B cell (primary cell): Measurements from ENCODE around the gene DUSP16. TPM values are rescaled to one million over a fixed set of nuclear protein-coding genes. Genes with fewer than 3 reads are reported as not detected.

Source experiments
- ATAC-seq: fragments of 200-7000 bp; cut with Tn5 transposase; one replicate; pipeline ENCODE4 v1.10.0; 2021; ENCODE audit warnings: low read depth, mild to moderate bottlenecking, moderate number of reproducible peaks, moderate library complexity
- CTCF ChIA-PET: fragments of 350-600 bp; sonication (Branson Sonifier 250); formaldehyde crosslinking; loops from one replicate; lab custom pipeline; 2021; ENCODE audit warnings: antibody characterized with exemption, inconsistent platforms; lab: Charles Lee
- POLR2A ChIA-PET: fragments of 350-600 bp; sonication (Branson Sonifier 250); formaldehyde crosslinking; loops from one replicate; lab custom pipeline; 2021; ENCODE audit warnings: antibody characterized with exemption; lab: Charles Lee
- DNase-seq: peaks from one replicate; pipeline ENCODE4 v3.0.0; 2013
- H2AFZ ChIP-seq: 2 replicates; pipeline ENCODE4 v1.6.1; 2012; ENCODE audit warnings: mild to moderate bottlenecking, low read depth, low read length; ENCODE audit not compliant: insufficient read depth, poor library complexity, severe bottlenecking
- H3K27ac ChIP-seq, 2 donors: 1 replicate in 1 of 2; 2 replicates in 1 of 2; pipeline ENCODE4 v1.5.1; 2012 to 2013; ENCODE audit warnings: low read length in 2 of 2, mild to moderate bottlenecking in 2 of 2, moderate library complexity in 1 of 2
- H3K27me3 ChIP-seq, 4 experiments: fragments of 200-600 bp in 1 of 4; sonication (generic) in 1 of 4; replicated peaks in 1 of 4; 1 replicate in 2 of 4; 2 replicates in 2 of 4; pipeline versions ENCODE4 v1.6.1 to v1.7.0; 2013 to 2016; ENCODE audit warnings: low read length in 3 of 4, mild to moderate bottlenecking in 2 of 4, mixed read lengths in 1 of 4, moderate library complexity in 1 of 4; ENCODE audit not compliant: insufficient read depth in 4 of 4, control insufficient read depth in 3 of 4; ENCODE audit errors: control extremely low read depth in 1 of 4
- H3K36me3 ChIP-seq, 2 experiments: replicated peaks in 1 of 2; 1 replicate in 1 of 2; 2 replicates in 1 of 2; pipeline versions ENCODE4 v1.6.1 to v1.7.1; 2013; ENCODE audit warnings: low read length in 1 of 2; ENCODE audit not compliant: insufficient read depth in 2 of 2, control insufficient read depth in 1 of 2; ENCODE audit errors: control extremely low read depth in 1 of 2, extremely low read depth in 1 of 2
- H3K4me1 ChIP-seq, 2 donors: fragments of 200-600 bp in 1 of 2; sonication (generic) in 1 of 2; 1 replicate in 1 of 2; 2 replicates in 1 of 2; pipeline versions ENCODE4 v1.5.1 to v1.6.1; 2013 to 2017; ENCODE audit warnings: low read length in 2 of 2; ENCODE audit not compliant: control insufficient read depth in 2 of 2, insufficient read depth in 2 of 2
- H3K4me2 ChIP-seq: replicated peaks from 2 replicates; pipeline ENCODE3; 2012; ENCODE audit warnings: mild to moderate bottlenecking, low read depth, low read length; ENCODE audit not compliant: poor library complexity, severe bottlenecking
- H3K4me3 ChIP-seq, 5 experiments: fragments of 200-600 bp in 1 of 5; sonication (generic) in 1 of 5; 1 replicate in 3 of 5; 2 replicates in 2 of 5; pipeline versions ENCODE4 v1.5.1 to v1.7.0; 2011 to 2016; ENCODE audit warnings: low read length in 4 of 5, mild to moderate bottlenecking in 4 of 5, low read depth in 2 of 5, control low read depth in 1 of 5, moderate library complexity in 1 of 5; ENCODE audit not compliant: insufficient read depth in 1 of 5; ENCODE audit errors: control extremely low read depth in 1 of 5, extremely low read depth in 1 of 5
- H3K79me2 ChIP-seq: fragments of 200-600 bp; sonication (generic); one replicate; pipeline ENCODE4 v1.6.0; 2016; ENCODE audit warnings: low read length; ENCODE audit not compliant: control insufficient read depth, insufficient read depth
- H3K9ac ChIP-seq: fragments of 200-600 bp; sonication (generic); 2 replicates; pipeline ENCODE4 v1.6.1; 2017; ENCODE audit warnings: mild to moderate bottlenecking, low read length, moderate library complexity
- H3K9me3 ChIP-seq, 3 donors: one replicate each; pipeline versions ENCODE4 v1.6.1 to v1.7.1; 2013; ENCODE audit warnings: low read length in 2 of 3; ENCODE audit not compliant: control insufficient read depth in 2 of 3, insufficient read depth in 1 of 3; ENCODE audit errors: control extremely low read depth in 1 of 3
- H4K20me1 ChIP-seq: 2 replicates; pipeline ENCODE4 v1.6.0; 2012; ENCODE audit warnings: mild to moderate bottlenecking, low read length; ENCODE audit not compliant: insufficient read depth, control insufficient read depth, poor library complexity, severe bottlenecking
- H3K27ac Mint-ChIP-seq: one replicate; pipeline ENCODE4 v1.8.0; 2021; ENCODE audit warnings: mixed read lengths
- H3K27me3 Mint-ChIP-seq: one replicate; pipeline ENCODE4 v1.8.0; 2021; ENCODE audit warnings: mixed read lengths
- H3K4me1 Mint-ChIP-seq: one replicate; pipeline ENCODE4 v1.8.0; 2021; ENCODE audit warnings: mixed read lengths
- H3K4me3 Mint-ChIP-seq: one replicate; pipeline ENCODE4 v1.8.0; 2021; ENCODE audit warnings: mixed read lengths
- H3K9me3 Mint-ChIP-seq: one replicate; pipeline ENCODE4 v1.8.0; 2022; ENCODE audit warnings: mixed read lengths; ENCODE audit not compliant: insufficient read depth
- CTCF ChIP-seq: fragments of 200-600 bp; IDR thresholded peaks from one replicate; pipeline ENCODE4 v1.8.0; 2022; ENCODE audit warnings: antibody characterized with exemption, mild to moderate bottlenecking
- EZH2 ChIP-seq: IDR thresholded peaks from 2 replicates; pipeline ENCODE4 v1.6.1; 2012; ENCODE audit warnings: borderline replicate concordance, low read depth, mild to moderate bottlenecking, moderate library complexity, low read length; ENCODE audit not compliant: insufficient read depth, poor library complexity, severe bottlenecking
- WGBS: methylation state at CpG from one replicate; pipeline ENCODE4 v1.1.5; 2013; ENCODE audit warnings: missing lambda C conversion rate; ENCODE audit not compliant: insufficient coverage; 5-methylcytosine and 5-hydroxymethylcytosine counted together
- intact Hi-C: fragments of 100-400 bp; cut with micrococcal nuclease; formaldehyde crosslinking; loops from one replicate; pipeline ENCODE4 v1.10.0; 2022
- polyA plus RNA-seq: library from polyadenylated mRNA; depleted of rRNA; stranded (reverse); fragments of >200 nt; gene quantifications from 2 replicates; pipeline ENCODE4 v1.2.3, GENCODE V29; 2012
- total RNA-seq, 2 donors: library from RNA; stranded (reverse); fragments of 120-200 nt in 1 of 2; gene quantifications; 1 replicate in 1 of 2; 2 replicates in 1 of 2; pipeline versions ENCODE4 v1.2.3 to v1.2.4, GENCODE V29; 2013 to 2022

The DUSP16 gene
- total and polyA plus RNA-seq, 2 donors (not counting 1 experiment from before 2014, with no cell fraction given), result 0.37 to 5.6 TPM

DNA sequence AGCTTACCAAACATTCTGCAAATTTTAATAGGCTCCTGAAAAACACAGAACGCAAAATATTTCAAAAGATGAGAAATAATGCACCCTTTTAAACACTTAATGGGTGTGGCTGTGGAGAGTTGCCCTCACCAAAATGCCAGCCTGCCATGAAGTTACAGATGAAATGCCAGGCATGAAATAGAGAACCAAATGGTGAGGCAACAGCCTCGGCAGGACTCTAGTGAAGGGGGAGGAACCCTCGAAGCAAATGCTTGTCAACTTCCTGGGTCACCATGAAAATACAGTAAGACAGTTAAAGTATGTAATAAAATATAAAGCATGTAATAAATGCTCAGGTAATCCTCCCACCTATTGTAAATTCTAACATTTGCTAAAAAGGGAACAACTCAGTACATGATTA is 24.1 kb downstream of the DUSP16 start:
- DNase-seq, result no peak
- Histone ChIP-seq H3K27ac (no peak overlapping the region), H3K36me3 (no peaks in the 10 kb centered on the region), H2AFZ (no peak overlapping the region), H3K4me3 (no peak overlapping the region), H3K9me3 (no peaks in the 10 kb centered on the region), H3K4me1 (no peaks in the 10 kb centered on the region), H3K4me2 (no peak overlapping the region), H3K27me3 (no peaks in the 10 kb centered on the region), H3K79me2 (no peaks in the 10 kb centered on the region), H3K9ac (no peak overlapping the region), H4K20me1 (no peaks in the 10 kb centered on the region)
- WGBS, result no CpG with 5 or more reads among the region's 3 CpGs
- Mint-ChIP-seq H3K27ac (no peak overlapping the region), H3K4me1 (peaks cover 7% of the 10 kb centered on the region), H3K9me3 (no peaks in the 10 kb centered on the region), H3K4me3 (no peak overlapping the region), H3K27me3 (no peaks in the 10 kb centered on the region)
- intact Hi-C loops, result no loop called here
- TF ChIP-seq CTCF (no peak), EZH2 (no peak)
- ChIA-PET CTCF (no interaction called here), POLR2A (no interaction called here)
- ATAC-seq, result no peak

GRCh38 chr12:12537421-12537820 is 25.2 kb downstream of the DUSP16 start:
- no peaks in the 10 kb centered on the region for H4K20me1 ChIP-seq
- no peaks in the 10 kb centered on the region for H3K36me3 ChIP-seq
- Mint-ChIP-seq H3K4me1 (peaks cover 7% of the 10 kb centered on the region), H3K4me3 (no peak overlapping the region), H3K27ac (no peak overlapping the region), H3K27me3 (no peaks in the 10 kb centered on the region), H3K9me3 (no peaks in the 10 kb centered on the region)
- no peaks in the 10 kb centered on the region for H3K79me2 ChIP-seq
- H3K9me3 ChIP-seq, result no peaks in the 10 kb centered on the region
- intact Hi-C loops, result no loop called here
- H3K27ac ChIP-seq, result no peak overlapping the region
- ChIA-PET POLR2A (no interaction called here), CTCF (no interaction called here)
- H3K27me3 ChIP-seq, result no peaks in the 10 kb centered on the region
- TF ChIP-seq CTCF (no peak), EZH2 (no peak)
- H3K4me1 ChIP-seq, result no peaks in the 10 kb centered on the region
- 100% methylated on average over 1 of the region's 2 CpGs for WGBS
- H3K9ac ChIP-seq, result no peak overlapping the region
- H3K4me2 ChIP-seq, result no peak overlapping the region
- H2AFZ ChIP-seq, result no peak overlapping the region
- no peak overlapping the region for H3K4me3 ChIP-seq
- DNase-seq (no peak), ATAC-seq (no peak)
